Measurements from ENCODE around the gene RARB.

Gene RARB

GRCh38 chr3:25567388-25567787, 139.3 kb downstream of the RARB start:
- Histone ChIP-seq H3K9ac (ENCODE audit: low read length in 5 of 5) (no peak overlapping the region), H3K36me3 (ENCODE audit: control insufficient read depth in 5 of 5, insufficient read depth in 5 of 5, low read length in 5 of 5) (peaks cover 0 to 5% (median 0%) of the 10 kb centered on the region in 5 donors), H3K27ac (ENCODE audit: low read depth, low read length) (no peak overlapping the region), H3K27me3 (ENCODE audit: control insufficient read depth in 5 of 5, insufficient read depth in 4 of 5, low read length in 5 of 5) (no peaks in the 10 kb centered on the region), H3K9me3 (ENCODE audit: control insufficient read depth in 5 of 5, low read length in 5 of 5) (no peaks in the 10 kb centered on the region), H3K4me3 (ENCODE audit: low read depth in 1 of 5, low read length in 5 of 5) (no peak overlapping the region), H3K4me1 (ENCODE audit: control insufficient read depth in 5 of 5, insufficient read depth in 5 of 5, low read length in 5 of 5) (peaks cover 0 to 6% (median 0%) of the 10 kb centered on the region in 5 donors)

DNA sequence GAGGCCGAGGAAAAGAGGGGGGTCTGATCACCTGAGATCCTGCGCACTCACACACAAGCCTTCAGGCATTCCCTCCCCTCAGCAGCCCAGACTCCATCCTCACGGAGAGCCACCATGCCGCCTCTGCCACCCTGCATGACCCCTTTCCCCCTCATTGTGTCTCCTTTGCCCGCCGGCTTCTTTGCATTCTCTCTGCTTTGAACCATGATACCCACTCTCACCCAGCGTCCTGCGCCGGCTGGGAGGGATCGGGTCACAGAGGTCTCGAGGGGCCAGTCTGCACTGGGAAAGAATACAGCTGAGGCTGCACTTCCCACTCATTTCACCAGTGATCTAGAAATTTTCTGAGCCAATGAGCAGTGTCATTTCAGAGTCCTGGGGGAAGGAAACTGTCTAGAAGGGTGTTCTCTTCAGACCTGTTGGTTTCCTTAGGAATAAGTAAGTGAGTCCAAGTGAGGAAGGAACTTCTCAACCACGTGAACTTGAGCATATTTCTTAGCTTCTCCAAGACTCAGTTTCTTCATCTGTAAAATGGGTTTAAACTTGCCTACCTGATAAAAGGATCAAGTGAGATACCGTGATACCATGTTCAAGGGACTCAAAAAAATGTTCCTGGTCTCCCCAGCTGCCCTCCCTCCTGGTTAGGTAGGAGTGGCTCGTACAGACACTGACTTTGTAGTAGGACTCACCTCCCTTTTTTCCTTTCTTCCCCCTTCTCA, 139.9 kb downstream of the RARB start:
- Histone ChIP-seq H3K9ac (ENCODE audit: low read length in 5 of 5) (no peak overlapping the region), H3K27me3 (ENCODE audit: control insufficient read depth in 5 of 5, insufficient read depth in 4 of 5, low read length in 5 of 5) (no peaks in the 10 kb centered on the region), H3K4me3 (ENCODE audit: low read depth in 1 of 5, low read length in 5 of 5) (no peak overlapping the region), H3K9me3 (ENCODE audit: control insufficient read depth in 5 of 5, low read length in 5 of 5) (no peaks in the 10 kb centered on the region), H3K27ac (ENCODE audit: low read depth, low read length) (no peak overlapping the region), H3K36me3 (ENCODE audit: control insufficient read depth in 5 of 5, insufficient read depth in 5 of 5, low read length in 5 of 5) (peaks cover 0 to 5% (median 0%) of the 10 kb centered on the region in 5 donors), H3K4me1 (ENCODE audit: control insufficient read depth in 5 of 5, insufficient read depth in 5 of 5, low read length in 5 of 5) (peaks cover 0 to 4% (median 0%) of the 10 kb centered on the region in 5 donors)

GRCh38 chr3:25568525-25569078, 140.5 kb downstream of the RARB start:
- Histone ChIP-seq H3K9ac (ENCODE audit: low read length in 5 of 5) (no peak overlapping the region), H3K27ac (ENCODE audit: low read depth, low read length) (no peak overlapping the region)

DNA sequence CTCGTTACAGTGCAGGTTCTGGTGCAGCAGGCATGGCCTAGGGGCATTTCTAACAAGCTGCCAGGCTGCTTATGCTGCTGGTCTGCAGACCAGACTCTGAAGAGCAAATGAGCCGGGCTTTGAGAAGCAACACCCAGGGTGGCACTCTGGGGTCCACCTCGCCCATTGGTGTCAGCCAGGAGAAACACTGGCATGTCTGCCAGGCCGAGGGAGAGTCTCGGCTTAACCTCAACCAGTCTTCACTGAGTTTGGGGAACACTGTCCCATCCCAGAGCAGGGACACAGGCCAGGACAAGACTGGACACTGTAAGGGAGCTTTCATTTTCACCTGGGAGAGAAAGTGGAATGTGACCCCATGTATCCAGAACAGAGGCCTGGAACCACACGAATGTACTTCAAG, 143.2 kb downstream of the RARB start:
- H3K4me3 ChIP-seq (ENCODE audit: low read depth in 1 of 5, low read length in 5 of 5) = no peak overlapping the region
- peaks cover 0 to 5% (median 0%) of the 10 kb centered on the region in 5 donors for H3K36me3 ChIP-seq (ENCODE audit: control insufficient read depth in 5 of 5, insufficient read depth in 5 of 5, low read length in 5 of 5)
- H3K9me3 ChIP-seq (ENCODE audit: control insufficient read depth in 5 of 5, low read length in 5 of 5) = no peaks in the 10 kb centered on the region
- H3K4me1 ChIP-seq (ENCODE audit: control insufficient read depth in 5 of 5, insufficient read depth in 5 of 5, low read length in 5 of 5) = no peaks in the 10 kb centered on the region
- no peak overlapping the region for H3K27ac ChIP-seq (ENCODE audit: low read depth, low read length)
- no peak overlapping the region for H3K9ac ChIP-seq (ENCODE audit: low read length in 5 of 5)
- no peaks in the 10 kb centered on the region for H3K27me3 ChIP-seq (ENCODE audit: control insufficient read depth in 5 of 5, insufficient read depth in 4 of 5, low read length in 5 of 5)

More at GRCh38 chr3:25568525-25569078, 140.5 kb downstream of the RARB start:
- Histone ChIP-seq H3K9me3 (ENCODE audit: control insufficient read depth in 5 of 5, low read length in 5 of 5) (no peaks in the 10 kb centered on the region), H3K4me1 (ENCODE audit: control insufficient read depth in 5 of 5, insufficient read depth in 5 of 5, low read length in 5 of 5) (no peaks in the 10 kb centered on the region), H3K36me3 (ENCODE audit: control insufficient read depth in 5 of 5, insufficient read depth in 5 of 5, low read length in 5 of 5) (peaks cover 0 to 5% (median 0%) of the 10 kb centered on the region in 5 donors), H3K4me3 (ENCODE audit: low read depth in 1 of 5, low read length in 5 of 5) (no peak overlapping the region), H3K27me3 (ENCODE audit: control insufficient read depth in 5 of 5, insufficient read depth in 4 of 5, low read length in 5 of 5) (no peaks in the 10 kb centered on the region)

DNA sequence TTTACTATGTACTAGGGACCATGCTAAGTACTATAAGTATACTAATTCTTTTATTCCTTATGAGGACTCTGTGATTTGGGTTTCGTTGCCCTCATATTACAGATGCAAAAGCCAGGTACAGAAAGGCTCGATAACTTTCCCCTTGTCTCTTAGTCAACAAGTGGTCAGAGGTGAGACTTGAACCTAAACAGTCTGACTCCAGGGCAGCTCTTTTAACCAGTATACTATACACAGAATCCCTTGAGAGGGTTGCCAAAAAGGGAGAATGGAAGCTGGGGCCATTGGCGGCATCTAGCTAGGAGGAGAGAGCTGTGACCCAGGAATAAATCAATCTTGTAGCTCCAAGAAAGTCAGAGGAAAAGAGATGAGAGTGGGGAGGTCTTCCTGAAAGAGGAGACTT, 144.3 kb downstream of the RARB start:
- Histone ChIP-seq H3K9ac (ENCODE audit: low read length in 5 of 5) (no peak overlapping the region), H3K36me3 (ENCODE audit: control insufficient read depth in 5 of 5, insufficient read depth in 5 of 5, low read length in 5 of 5) (peaks cover 0 to 5% (median 0%) of the 10 kb centered on the region in 5 donors), H3K27me3 (ENCODE audit: control insufficient read depth in 5 of 5, insufficient read depth in 4 of 5, low read length in 5 of 5) (no peaks in the 10 kb centered on the region), H3K27ac (ENCODE audit: low read depth, low read length) (no peak overlapping the region), H3K9me3 (ENCODE audit: control insufficient read depth in 5 of 5, low read length in 5 of 5) (no peaks in the 10 kb centered on the region), H3K4me3 (ENCODE audit: low read depth in 1 of 5, low read length in 5 of 5) (no peak overlapping the region), H3K4me1 (ENCODE audit: control insufficient read depth in 5 of 5, insufficient read depth in 5 of 5, low read length in 5 of 5) (no peaks in the 10 kb centered on the region)

- Histone ChIP-seq H3K4me3 (ENCODE audit: low read depth in 1 of 5, low read length in 5 of 5) (no peak overlapping the region), H3K9ac (ENCODE audit: low read length in 5 of 5) (no peak overlapping the region), H3K27ac (ENCODE audit: low read depth, low read length) (no peak overlapping the region), H3K36me3 (ENCODE audit: control insufficient read depth in 5 of 5, insufficient read depth in 5 of 5, low read length in 5 of 5) (peaks cover 0 to 5% (median 0%) of the 10 kb centered on the region in 5 donors), H3K27me3 (ENCODE audit: control insufficient read depth in 5 of 5, insufficient read depth in 4 of 5, low read length in 5 of 5) (no peaks in the 10 kb centered on the region), H3K4me1 (ENCODE audit: control insufficient read depth in 5 of 5, insufficient read depth in 5 of 5, low read length in 5 of 5) (no peaks in the 10 kb centered on the region), H3K9me3 (ENCODE audit: control insufficient read depth in 5 of 5, low read length in 5 of 5) (no peaks in the 10 kb centered on the region)
Measured at GRCh38 chr3:25572919-25573385, 144.9 kb downstream of the RARB start.

GRCh38 chr3:25573386-25574171, 145.5 kb downstream of the RARB start:
- Histone ChIP-seq H3K4me1 (ENCODE audit: control insufficient read depth in 5 of 5, insufficient read depth in 5 of 5, low read length in 5 of 5) (no peaks in the 10 kb centered on the region), H3K27me3 (ENCODE audit: control insufficient read depth in 5 of 5, insufficient read depth in 4 of 5, low read length in 5 of 5) (no peaks in the 10 kb centered on the region), H3K9me3 (ENCODE audit: control insufficient read depth in 5 of 5, low read length in 5 of 5) (no peaks in the 10 kb centered on the region), H3K9ac (ENCODE audit: low read length in 5 of 5) (no peak overlapping the region), H3K4me3 (ENCODE audit: low read depth in 1 of 5, low read length in 5 of 5) (no peak overlapping the region), H3K27ac (ENCODE audit: low read depth, low read length) (no peak overlapping the region), H3K36me3 (ENCODE audit: control insufficient read depth in 5 of 5, insufficient read depth in 5 of 5, low read length in 5 of 5) (peaks cover 0 to 5% (median 0%) of the 10 kb centered on the region in 5 donors)

- no peaks in the 10 kb centered on the region for H3K4me1 ChIP-seq (ENCODE audit: control insufficient read depth in 5 of 5, insufficient read depth in 5 of 5, low read length in 5 of 5)
- no peak overlapping the region for H3K4me3 ChIP-seq (ENCODE audit: low read depth in 1 of 5, low read length in 5 of 5)
- H3K36me3 ChIP-seq (ENCODE audit: control insufficient read depth in 5 of 5, insufficient read depth in 5 of 5, low read length in 5 of 5) = peaks cover 0 to 5% (median 0%) of the 10 kb centered on the region in 5 donors
- no peak overlapping the region for H3K9ac ChIP-seq (ENCODE audit: low read length in 5 of 5)
- no peak overlapping the region for H3K27ac ChIP-seq (ENCODE audit: low read depth, low read length)
- H3K9me3 ChIP-seq (ENCODE audit: control insufficient read depth in 5 of 5, low read length in 5 of 5) = no peaks in the 10 kb centered on the region
- no peaks in the 10 kb centered on the region for H3K27me3 ChIP-seq (ENCODE audit: control insufficient read depth in 5 of 5, insufficient read depth in 4 of 5, low read length in 5 of 5)
Measured at GRCh38 chr3:25574172-25574765, 146.2 kb downstream of the RARB start.

DNA sequence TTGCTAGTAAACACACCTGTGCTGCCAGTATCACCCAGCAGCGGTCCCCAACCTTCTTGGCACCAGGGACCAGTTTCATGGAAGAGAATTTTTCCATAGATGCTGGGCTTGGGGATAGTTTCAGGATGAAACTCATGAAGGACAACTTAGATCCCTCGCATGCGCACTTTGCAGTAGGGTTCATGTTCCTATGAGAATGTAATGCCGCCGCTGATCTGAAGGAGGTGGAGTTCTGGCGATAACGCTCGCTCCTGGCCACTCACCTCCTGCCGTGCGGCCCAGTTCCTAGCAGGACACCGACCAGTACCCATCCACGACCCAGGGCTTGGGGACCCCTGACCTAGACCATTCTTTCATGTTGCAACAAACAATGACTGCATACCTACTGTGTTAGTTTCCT, 146.9 kb downstream of the RARB start:
- H3K36me3 ChIP-seq (ENCODE audit: control insufficient read depth in 5 of 5, insufficient read depth in 5 of 5, low read length in 5 of 5) = peaks cover 0 to 3% (median 0%) of the 10 kb centered on the region in 5 donors

More for the DNA sequence above, 146.9 kb downstream of the RARB start:
- Histone ChIP-seq H3K9me3 (ENCODE audit: control insufficient read depth in 5 of 5, low read length in 5 of 5) (no peaks in the 10 kb centered on the region), H3K27ac (ENCODE audit: low read depth, low read length) (no peak overlapping the region), H3K4me3 (ENCODE audit: low read depth in 1 of 5, low read length in 5 of 5) (no peak overlapping the region), H3K9ac (ENCODE audit: low read length in 5 of 5) (no peak overlapping the region), H3K27me3 (ENCODE audit: control insufficient read depth in 5 of 5, insufficient read depth in 4 of 5, low read length in 5 of 5) (no peaks in the 10 kb centered on the region), H3K4me1 (ENCODE audit: control insufficient read depth in 5 of 5, insufficient read depth in 5 of 5, low read length in 5 of 5) (no peaks in the 10 kb centered on the region)

Data from subcutaneous abdominal adipose tissue (tissue), 5 donors.